ENCODE data around the gene GLCCI1. TPM values are rescaled to one million over a fixed set of nuclear protein-coding genes. Genes with fewer than 3 reads are reported as not detected.
A peak's percentile ranks its signal among the peaks of the same experiment; 100 is the strongest.

The GLCCI1 gene
- total and polyA plus RNA-seq, 10 of the 15 experiments (the other 5 are each of a cell fraction or from before 2014, with no cell fraction given) = 12.6 to 92.0 (median 27.6) TPM

GRCh38 chr7:7989616-7990440, 21.2 kb downstream of the GLCCI1 start:
- no peaks in the 10 kb centered on the region; a peak in 2 of 4 replicates for H3K36me3 ChIP-seq (ENCODE audit: control insufficient read depth in 2 of 2, insufficient read depth in 2 of 2, low read length in 1 of 2)
- no TSS peak for BruUV-seq (replicated peaks)
- H3K27ac ChIP-seq (ENCODE audit: control insufficient read depth, insufficient read depth) = no peak overlapping the region
- H2AFZ ChIP-seq (ENCODE audit: control insufficient read depth, low read depth, low read length) = no peak overlapping the region
- WGBS (ENCODE audit: insufficient coverage, insufficient replicate concordance, low lambda C conversion rate, missing lambda C conversion rate) = 90% methylated on average over 5 of the region's 5 CpGs
- H4K20me1 ChIP-seq (ENCODE audit: control insufficient read depth, insufficient read depth) = no peaks in the 10 kb centered on the region
- ChIA-PET CTCF (interaction anchor here (1.0 to 1.7 kb wide), 10 partner anchors 8 to 306 kb away, joined by 3 to 6 read pairs (median 3); no protein-coding TSS in a partner anchor), POLR2A (interaction anchor here (0.9 kb wide), 1 partner anchor 200 kb away, joined by 3 read pairs; no protein-coding TSS in a partner anchor), SMC1A (ENCODE audit: uncharacterized antibody, unreplicated experiment) (interaction anchor here (0.7 to 3.4 kb wide), 12 partner anchors 9 to 227 kb away, joined by 3 to 17 read pairs (median 4); no protein-coding TSS in a partner anchor), RAD21 (ENCODE audit: unreplicated experiment) (interaction anchor here (0.9 to 2.3 kb wide), 10 partner anchors 9 to 271 kb away, joined by 3 to 6 read pairs (median 4); partner anchors contain the start of gene RPA3)
- DNase-seq (ENCODE audit: low read depth, low spot score) (no peak), FAIRE-seq (no peak), ATAC-seq (no peak; the same call in 1 of the 3 replicates)
- H3K4me2 ChIP-seq (ENCODE audit: control insufficient read depth, insufficient read depth) = peak overlapping the region; percentile 38
- H3K27me3 ChIP-seq (replicated peaks in 1 of 2; ENCODE audit: control insufficient read depth in 2 of 2, insufficient read depth in 2 of 2, low read length in 1 of 2) = no peaks in the 10 kb centered on the region
- H3K4me3 ChIP-seq = no peak overlapping the region
- intact Hi-C loops (cut with micrococcal nuclease; ENCODE audit: unreplicated experiment) (no loop called here), in situ Hi-C loops (cut with MboI) (no loop called here)
- peaks cover 22% of the 10 kb centered on the region for H3K9me3 ChIP-seq (replicated peaks; ENCODE audit: control insufficient read depth, insufficient read depth, low read length)
- H3K4me1 ChIP-seq (ENCODE audit: control insufficient read depth, insufficient read depth, low read length) = peaks cover 6% of the 10 kb centered on the region; the same call in 1 of the 2 replicates
- H3K9ac ChIP-seq (ENCODE audit: control insufficient read depth, insufficient read depth, low read length) = no peak overlapping the region
- peaks cover 93% of the 10 kb centered on the region for H3K79me2 ChIP-seq (ENCODE audit: control insufficient read depth, insufficient read depth, low read length)
- TF ChIP-seq, protein P1, sequence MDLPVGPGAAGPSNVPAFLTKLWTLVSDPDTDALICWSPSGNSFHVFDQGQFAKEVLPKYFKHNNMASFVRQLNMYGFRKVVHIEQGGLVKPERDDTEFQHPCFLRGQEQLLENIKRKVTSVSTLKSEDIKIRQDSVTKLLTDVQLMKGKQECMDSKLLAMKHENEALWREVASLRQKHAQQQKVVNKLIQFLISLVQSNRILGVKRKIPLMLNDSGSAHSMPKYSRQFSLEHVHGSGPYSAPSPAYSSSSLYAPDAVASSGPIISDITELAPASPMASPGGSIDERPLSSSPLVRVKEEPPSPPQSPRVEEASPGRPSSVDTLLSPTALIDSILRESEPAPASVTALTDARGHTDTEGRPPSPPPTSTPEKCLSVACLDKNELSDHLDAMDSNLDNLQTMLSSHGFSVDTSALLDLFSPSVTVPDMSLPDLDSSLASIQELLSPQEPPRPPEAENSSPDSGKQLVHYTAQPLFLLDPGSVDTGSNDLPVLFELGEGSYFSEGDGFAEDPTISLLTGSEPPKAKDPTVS (IDR thresholded peaks at IDR 0.05; ENCODE audit: low read depth, low read length) = no peak
- TF ChIP-seq FOXM1 (IDR thresholded peaks at IDR 0.05; ENCODE audit: low read depth, low read length) (no peak), MXI1 (IDR thresholded peaks at IDR 0.05; ENCODE audit: low read depth, low read length) (no peak), ZBED1 (IDR thresholded peaks at IDR 0.05; ENCODE audit: borderline replicate concordance) (no peak), RB1 (IDR thresholded peaks at IDR 0.05; ENCODE audit: borderline replicate concordance) (no peak), YBX1 (IDR thresholded peaks at IDR 0.05) (no peak), NR2C2 (IDR thresholded peaks at IDR 0.05; ENCODE audit: borderline replicate concordance, control insufficient read depth, insufficient read length, low read depth) (no peak), NKRF (conservative IDR thresholded peaks at IDR 0.05) (no peak), POLR2AphosphoS5 (IDR thresholded peaks at IDR 0.05; ENCODE audit: low read length) (no peak), ETV6 (conservative IDR thresholded peaks at IDR 0.05 in 1 of 2, IDR thresholded peaks at IDR 0.05 in 1 of 2; ENCODE audit: borderline replicate concordance in 1 of 2, low read depth in 1 of 2) (no peak), KLF5 (IDR thresholded peaks at IDR 0.05; ENCODE audit: partially characterized antibody) (no peak), ZBTB40 (IDR thresholded peaks at IDR 0.05; ENCODE audit: borderline replicate concordance) (no peak), POLR2A (IDR thresholded peaks at IDR 0.05; ENCODE audit: low read depth, low read length) (no peak)
- TF ChIP-seq, protein P2, sequence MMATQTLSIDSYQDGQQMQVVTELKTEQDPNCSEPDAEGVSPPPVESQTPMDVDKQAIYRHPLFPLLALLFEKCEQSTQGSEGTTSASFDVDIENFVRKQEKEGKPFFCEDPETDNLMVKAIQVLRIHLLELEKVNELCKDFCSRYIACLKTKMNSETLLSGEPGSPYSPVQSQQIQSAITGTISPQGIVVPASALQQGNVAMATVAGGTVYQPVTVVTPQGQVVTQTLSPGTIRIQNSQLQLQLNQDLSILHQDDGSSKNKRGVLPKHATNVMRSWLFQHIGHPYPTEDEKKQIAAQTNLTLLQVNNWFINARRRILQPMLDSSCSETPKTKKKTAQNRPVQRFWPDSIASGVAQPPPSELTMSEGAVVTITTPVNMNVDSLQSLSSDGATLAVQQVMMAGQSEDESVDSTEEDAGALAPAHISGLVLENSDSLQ (IDR thresholded peaks at IDR 0.05) = no peak
